ENCODE results near the gene C17orf113.

- TF ChIP-seq EZH2 (IDR thresholded peaks at IDR 0.05) (no peak), POLR2AphosphoS5 (IDR thresholded peaks at IDR 0.05; ENCODE audit: borderline replicate concordance, low read depth, low read length) (no peak), FOXP2 (optimal IDR thresholded peaks at IDR 0.05; ENCODE audit: control extremely low read depth, extremely low read length, insufficient read depth) (no peak)
Measured at GRCh38 chr17:42055496-42055895, 5.1 kb upstream of the C17orf113 start.
